Panc1 (cell line): ENCODE data around the gene RAB8A.

Experiments used
- CTCF ChIP-seq: fragments of 450-650 bp; IDR thresholded peaks from 2 replicates; pipeline ENCODE4 v1.5.1; 2017; ENCODE audit warnings: mild to moderate bottlenecking
- POLR2AphosphoS5 ChIP-seq: IDR thresholded peaks from 2 replicates; pipeline ENCODE4 v1.6.1; 2012; ENCODE audit warnings: mild to moderate bottlenecking, low read depth, low read length, moderate library complexity
- REST ChIP-seq, 2 experiments: IDR thresholded peaks; 2 replicates each; pipeline ENCODE4 v1.6.1; 2011 to 2012; ENCODE audit warnings: low read depth in 2 of 2, control low read depth in 1 of 2, low read length in 1 of 2, mild to moderate bottlenecking in 1 of 2, moderate library complexity in 1 of 2; ENCODE audit not compliant: insufficient read depth in 1 of 2

- TF ChIP-seq POLR2AphosphoS5: no peak
- no peak for TF ChIP-seq CTCF
- TF ChIP-seq REST (IDR thresholded peaks at IDR 0.05; ENCODE audit: insufficient read depth in 1 of 2, low read depth in 2 of 2, low read length in 1 of 2): no peak
Observed at GRCh38 chr19:16160445-16160942, 48.8 kb downstream of the RAB8A start.
